Activated T-cell treated with anti-CD3 and anti-CD28 coated beads, Interleukin-2, amount 50 U/mL, for 72 hours (primary cell): Measurements from ENCODE around the gene AATK. TPM values are rescaled to one million over a fixed set of nuclear protein-coding genes. Genes with fewer than 3 reads are reported as not detected.
A peak's percentile ranks its signal among the peaks of the same experiment; 100 is the strongest.

Experiments
- ATAC-seq, 2 donors: fragments of 150-1000 bp; cut with Tn5 transposase; replicated peaks in 1 of 2; 2 replicates each; pipeline ENCODE4 v1.10.0; 2021; ENCODE audit warnings: moderate library complexity in 2 of 2, mild to moderate bottlenecking in 1 of 2
- DNase-seq, 2 donors: peaks; one replicate each; pipeline ENCODE4 v3.0.0; 2021 to 2022; ENCODE audit warnings: mixed read lengths in 1 of 2
- H3K27ac Mint-ChIP-seq: one replicate; pipeline ENCODE4 v1.8.0; 2022; ENCODE audit warnings: mild to moderate bottlenecking, moderate library complexity, mixed read lengths
- H3K27me3 Mint-ChIP-seq: one replicate; pipeline ENCODE4 v1.8.0; 2022; ENCODE audit warnings: low read depth, mixed read lengths
- H3K36me3 Mint-ChIP-seq, 2 donors: one replicate each; pipeline ENCODE4 v1.8.0; 2022; ENCODE audit warnings: mixed read lengths in 2 of 2, mild to moderate bottlenecking in 1 of 2; ENCODE audit not compliant: insufficient read depth in 2 of 2
- H3K4me1 Mint-ChIP-seq: one replicate; pipeline ENCODE4 v1.8.0; 2022; ENCODE audit warnings: low read depth, mixed read lengths
- H3K4me3 Mint-ChIP-seq, 2 donors: one replicate each; pipeline ENCODE4 v1.8.0; 2022; ENCODE audit warnings: mild to moderate bottlenecking in 2 of 2, mixed read lengths in 2 of 2, moderate library complexity in 2 of 2
- H3K9me3 Mint-ChIP-seq, 2 donors: one replicate each; pipeline ENCODE4 v1.8.0; 2022; ENCODE audit warnings: mixed read lengths in 2 of 2
- total RNA-seq, 2 donors: library from RNA; stranded (reverse); gene quantifications; one replicate each; pipeline ENCODE4 v1.2.3, GENCODE V29; 2022

Gene AATK
- total RNA-seq, 2 donors from 2014 or later, result 0.48 to 0.81 TPM

GRCh38 chr17:81170727-81171494, 4.9 kb upstream of the AATK start:
- Mint-ChIP-seq H3K4me1 (no peaks in the 10 kb centered on the region), H3K27ac (no peak overlapping the region), H3K9me3 (peaks cover 0 to 3% of the 10 kb centered on the region in 2 donors), H3K36me3 (no peaks in the 10 kb centered on the region), H3K4me3 (no peak overlapping the region), H3K27me3 (no peaks in the 10 kb centered on the region)
- ATAC-seq, result no peak
- no peak for DNase-seq

- Mint-ChIP-seq H3K4me3 (no peak overlapping the region), H3K27me3 (no peaks in the 10 kb centered on the region), H3K27ac (no peak overlapping the region), H3K36me3 (no peaks in the 10 kb centered on the region), H3K9me3 (no peaks in the 10 kb centered on the region), H3K4me1 (no peaks in the 10 kb centered on the region)
- DNase-seq, result no peak
- no peak for ATAC-seq
Measured at GRCh38 chr17:81169870-81170309, 3.9 kb upstream of the AATK start.

- H3K9me3 Mint-ChIP-seq, result no peaks in the 10 kb centered on the region
- no peak overlapping the region for H3K4me3 Mint-ChIP-seq
Measured at GRCh38 chr17:81167638-81168037, 1.6 kb upstream of the AATK start.

GRCh38 chr17:81167194-81167524, 1.1 kb upstream of the AATK start:
- Mint-ChIP-seq H3K4me3 (no peak overlapping the region), H3K27ac (no peak overlapping the region), H3K4me1 (no peaks in the 10 kb centered on the region), H3K9me3 (no peaks in the 10 kb centered on the region), H3K27me3 (no peaks in the 10 kb centered on the region), H3K36me3 (no peaks in the 10 kb centered on the region)
- ATAC-seq, result no peak
- no peak for DNase-seq

More at GRCh38 chr17:81167638-81168037, 1.6 kb upstream of the AATK start:
- ATAC-seq, result no peak
- DNase-seq, result no peak
- no peaks in the 10 kb centered on the region for H3K27me3 Mint-ChIP-seq
- H3K36me3 Mint-ChIP-seq, result no peaks in the 10 kb centered on the region
- H3K27ac Mint-ChIP-seq, result no peak overlapping the region
- no peaks in the 10 kb centered on the region for H3K4me1 Mint-ChIP-seq

GRCh38 chr17:81165246-81166032, 582 bp downstream of the AATK start, which contains the start of gene PVALEF:
Gene PVALEF, plus strand, starts transcription at chr17:81165507. Its CDS starts 15,720 bp downstream, at chr17:81181227.
- Mint-ChIP-seq H3K4me3 (peak within 1 kb of the TSS; percentile 26 to 48), H3K4me1 (no peaks in the 10 kb centered on the region), H3K36me3 (no peaks in the 10 kb centered on the region), H3K9me3 (no peaks in the 10 kb centered on the region), H3K27ac (no peak within 1 kb of the TSS), H3K27me3 (peaks cover 8% of the 10 kb centered on the region)
- no peak for ATAC-seq
- DNase-seq, result no peak

GRCh38 chr17:81164371-81165245, 1.4 kb downstream of the AATK start:
- H3K4me1 Mint-ChIP-seq, result no peaks in the 10 kb centered on the region

GRCh38 chr17:81163703-81164370, 2.2 kb downstream of the AATK start:
- no peaks in the 10 kb centered on the region for H3K4me1 Mint-ChIP-seq
- no peaks in the 10 kb centered on the region for H3K9me3 Mint-ChIP-seq
- no peak overlapping the region for H3K4me3 Mint-ChIP-seq
- no peaks in the 10 kb centered on the region for H3K36me3 Mint-ChIP-seq
- no peak overlapping the region for H3K27ac Mint-ChIP-seq
- ATAC-seq (no peak), DNase-seq (no peak)
- peaks cover 8% of the 10 kb centered on the region for H3K27me3 Mint-ChIP-seq

More at GRCh38 chr17:81164371-81165245, 1.4 kb downstream of the AATK start:
- Mint-ChIP-seq H3K4me3 (no peak overlapping the region), H3K36me3 (no peaks in the 10 kb centered on the region), H3K9me3 (no peaks in the 10 kb centered on the region), H3K27ac (no peak overlapping the region), H3K27me3 (peaks cover 8% of the 10 kb centered on the region)
- DNase-seq, result no peak
- ATAC-seq, result no peak

- ATAC-seq, result no peak
- Mint-ChIP-seq H3K27me3 (peaks cover 8% of the 10 kb centered on the region), H3K4me3 (no peak overlapping the region), H3K27ac (no peak overlapping the region), H3K36me3 (no peaks in the 10 kb centered on the region), H3K4me1 (no peaks in the 10 kb centered on the region), H3K9me3 (no peaks in the 10 kb centered on the region)
- no peak for DNase-seq
Measured at GRCh38 chr17:81163051-81163695, 2.8 kb downstream of the AATK start.

GRCh38 chr17:81162491-81162890, 3.5 kb downstream of the AATK start:
- Mint-ChIP-seq H3K36me3 (no peaks in the 10 kb centered on the region), H3K9me3 (no peaks in the 10 kb centered on the region), H3K4me1 (no peaks in the 10 kb centered on the region), H3K27me3 (peaks cover 8% of the 10 kb centered on the region), H3K27ac (no peak overlapping the region), H3K4me3 (no peak overlapping the region)
- DNase-seq (no peak), ATAC-seq (no peak)

- Mint-ChIP-seq H3K4me3 (no peak overlapping the region), H3K27me3 (peaks cover 8% of the 10 kb centered on the region), H3K36me3 (no peaks in the 10 kb centered on the region), H3K9me3 (no peaks in the 10 kb centered on the region), H3K4me1 (no peaks in the 10 kb centered on the region), H3K27ac (no peak overlapping the region)
- DNase-seq (no peak), ATAC-seq (no peak)
Measured at GRCh38 chr17:81161972-81162371, 4.0 kb downstream of the AATK start.

GRCh38 chr17:81161536-81161935, 4.5 kb downstream of the AATK start:
- Mint-ChIP-seq H3K4me1 (no peaks in the 10 kb centered on the region), H3K9me3 (no peaks in the 10 kb centered on the region), H3K27ac (no peak overlapping the region), H3K27me3 (peaks cover 8% of the 10 kb centered on the region), H3K36me3 (no peaks in the 10 kb centered on the region), H3K4me3 (no peak overlapping the region)
- ATAC-seq, result no peak
- DNase-seq, result no peak

GRCh38 chr17:81160747-81161453, 5.1 kb downstream of the AATK start:
- Mint-ChIP-seq H3K27ac (no peak overlapping the region), H3K36me3 (no peaks in the 10 kb centered on the region), H3K9me3 (no peaks in the 10 kb centered on the region), H3K4me1 (no peaks in the 10 kb centered on the region), H3K4me3 (no peak overlapping the region), H3K27me3 (peaks cover 8% of the 10 kb centered on the region)
- DNase-seq (no peak), ATAC-seq (no peak)
